Mesendoderm (in vitro differentiated cells): ENCODE results near the gene TMX1.

Source experiments
- DNase-seq: peaks from one replicate; pipeline ENCODE4 v3.0.0; 2013
- H2AK5ac ChIP-seq: 2 replicates; pipeline ENCODE4 v1.6.1; 2013; ENCODE audit warnings: low read length, inconsistent platforms
- H2BK120ac ChIP-seq: 2 replicates; pipeline ENCODE4 v1.6.1; 2013; ENCODE audit warnings: low read depth, mild to moderate bottlenecking, low read length, moderate library complexity, mixed read lengths
- H2BK15ac ChIP-seq: replicated peaks from 2 replicates; pipeline ENCODE4 v1.6.1; 2013; ENCODE audit warnings: low read depth, mild to moderate bottlenecking, moderate library complexity
- H2BK5ac ChIP-seq: 2 replicates; pipeline ENCODE4 v1.6.1; 2013; ENCODE audit warnings: low read length, inconsistent platforms
- H3K18ac ChIP-seq: 2 replicates; pipeline ENCODE4 v1.6.1; 2013; ENCODE audit warnings: mild to moderate bottlenecking, low read length, mixed read lengths
- H3K23ac ChIP-seq: one replicate; pipeline ENCODE4 v1.6.1; 2013; ENCODE audit warnings: low read length
- H3K27ac ChIP-seq: 2 replicates; pipeline ENCODE4 v1.5.1; 2013; ENCODE audit warnings: low read depth, mild to moderate bottlenecking, inconsistent platforms, low read length, moderate library complexity
- H3K27me3 ChIP-seq: 2 replicates; pipeline ENCODE4 v1.6.1; 2013; ENCODE audit warnings: low read length, control low read depth, mild to moderate bottlenecking, inconsistent platforms; ENCODE audit not compliant: insufficient read depth, poor library complexity
- H3K36me3 ChIP-seq: 2 replicates; pipeline ENCODE4 v1.6.1; 2013; ENCODE audit warnings: low read length, inconsistent platforms; ENCODE audit not compliant: control insufficient read depth, insufficient read depth
- H3K4ac ChIP-seq: one replicate; pipeline ENCODE4 v1.6.1; 2013; ENCODE audit warnings: low read depth, mild to moderate bottlenecking, low read length, moderate library complexity
- H3K4me1 ChIP-seq: 2 replicates; pipeline ENCODE4 v1.6.1; 2013; ENCODE audit warnings: low read depth, low read length, inconsistent platforms; ENCODE audit not compliant: control insufficient read depth
- H3K4me2 ChIP-seq: 2 replicates; pipeline ENCODE4 v1.6.1; 2013; ENCODE audit warnings: low read length
- H3K4me3 ChIP-seq: 2 replicates; pipeline ENCODE4 v1.5.1; 2013; ENCODE audit warnings: mild to moderate bottlenecking, low read length
- H3K56ac ChIP-seq: one replicate; pipeline ENCODE4 v1.6.1; 2013; ENCODE audit warnings: low read length
- H3K79me1 ChIP-seq: 2 replicates; pipeline ENCODE4 v1.6.1; 2013; ENCODE audit warnings: low read length, inconsistent platforms
- H3K79me2 ChIP-seq: 2 replicates; pipeline ENCODE4 v1.6.1; 2013; ENCODE audit warnings: mild to moderate bottlenecking, low read length; ENCODE audit not compliant: control insufficient read depth, insufficient read depth
- H3K9ac ChIP-seq: 2 replicates; pipeline ENCODE4 v1.6.1; 2013; ENCODE audit warnings: low read length, inconsistent platforms
- H4K5ac ChIP-seq: one replicate; pipeline ENCODE4 v1.6.1; 2013; ENCODE audit warnings: low read length
- H4K8ac ChIP-seq: one replicate; pipeline ENCODE4 v1.6.1; 2013; ENCODE audit warnings: low read depth, mild to moderate bottlenecking, control low read depth, low read length, moderate library complexity
- WGBS: extraction: QIAGEN DNeasy Blood & Tissue Kit; methylation state at CpG from one replicate; pipeline ENCODE4 v1.1.7; 2013; ENCODE audit warnings: low lambda C conversion rate, missing lambda C conversion rate; ENCODE audit not compliant: insufficient coverage; ENCODE audit errors: extremely low coverage; 5-methylcytosine and 5-hydroxymethylcytosine counted together

Gene TMX1

DNA sequence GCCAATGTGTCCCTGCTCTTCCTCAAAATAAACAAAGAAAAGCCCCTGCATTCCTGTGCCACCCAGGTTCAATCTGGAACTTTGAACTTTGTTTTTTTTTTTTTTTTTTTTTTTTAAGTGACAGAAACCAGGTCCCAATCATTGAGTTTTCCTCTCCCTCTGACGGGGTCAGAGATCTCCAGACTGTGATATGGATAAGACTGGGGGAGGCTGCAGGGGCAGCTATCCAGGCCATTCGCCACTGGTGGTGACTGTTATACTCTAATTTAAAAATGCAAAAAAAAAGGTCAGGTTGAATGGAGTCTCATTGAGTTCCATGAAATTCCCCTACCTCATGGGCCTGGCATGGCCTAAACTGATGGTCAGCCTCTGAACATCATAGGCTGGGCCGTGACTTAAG is 57.0 kb downstream of the TMX1 start:
- no peaks in the 10 kb centered on the region for H3K27me3 ChIP-seq
- H2BK120ac ChIP-seq: no peak overlapping the region
- no peak overlapping the region for H3K23ac ChIP-seq
- H4K8ac ChIP-seq: no peak overlapping the region
- no peak overlapping the region for H3K9ac ChIP-seq
- H3K4ac ChIP-seq: no peak overlapping the region
- no peak overlapping the region for H2BK5ac ChIP-seq
- no peak overlapping the region for H2BK15ac ChIP-seq
- DNase-seq: no peak
- H3K36me3 ChIP-seq: no peaks in the 10 kb centered on the region
- H3K27ac ChIP-seq: no peak overlapping the region
- no CpG with 5 or more reads among the region's 3 CpGs for WGBS
- H3K4me1 ChIP-seq: no peaks in the 10 kb centered on the region
- no peak overlapping the region for H4K5ac ChIP-seq
- no peak overlapping the region for H2AK5ac ChIP-seq
- H3K56ac ChIP-seq: no peak overlapping the region
- H3K4me3 ChIP-seq: no peak overlapping the region
- no peaks in the 10 kb centered on the region for H3K79me2 ChIP-seq
- H3K18ac ChIP-seq: no peak overlapping the region
- H3K79me1 ChIP-seq: no peaks in the 10 kb centered on the region
- no peak overlapping the region for H3K4me2 ChIP-seq

DNA sequence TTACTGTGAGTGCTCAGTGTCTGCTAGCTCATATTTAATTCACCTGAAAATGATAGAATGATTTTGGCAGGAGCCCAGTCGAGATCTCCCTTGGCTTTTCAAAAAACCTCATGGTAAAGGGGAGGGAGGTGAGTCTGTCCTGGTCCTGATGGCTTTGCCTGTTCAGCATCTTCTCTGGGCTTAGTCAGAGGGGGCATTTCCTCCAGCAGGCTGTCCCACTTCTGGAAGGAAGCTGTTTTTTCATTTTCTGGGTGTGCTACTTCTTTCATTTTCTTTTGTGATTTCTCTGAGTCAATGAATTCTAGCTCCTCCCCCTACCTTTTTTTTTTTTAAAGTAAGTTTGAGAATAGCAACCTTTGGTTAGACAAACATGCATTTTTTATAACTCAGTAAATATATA is 58.8 kb downstream of the TMX1 start:
- Histone ChIP-seq H3K56ac (no peak overlapping the region), H4K5ac (no peak overlapping the region), H3K79me2 (no peaks in the 10 kb centered on the region), H3K4ac (no peak overlapping the region), H2AK5ac (no peak overlapping the region), H2BK5ac (no peak overlapping the region), H3K18ac (no peak overlapping the region), H3K27ac (no peak overlapping the region), H3K9ac (no peak overlapping the region), H3K23ac (no peak overlapping the region), H3K4me2 (no peak overlapping the region), H2BK15ac (no peak overlapping the region), H3K4me1 (no peaks in the 10 kb centered on the region), H3K79me1 (no peaks in the 10 kb centered on the region), H2BK120ac (no peak overlapping the region), H3K36me3 (no peaks in the 10 kb centered on the region), H4K8ac (no peak overlapping the region), H3K4me3 (no peak overlapping the region), H3K27me3 (no peaks in the 10 kb centered on the region)
- no CpG with 5 or more reads among the region's 1 CpG for WGBS
- DNase-seq: no peak

GRCh38 chr14:51302295-51303030 is 62.4 kb downstream of the TMX1 start:
- Histone ChIP-seq H3K79me2 (no peaks in the 10 kb centered on the region), H3K23ac (no peak overlapping the region), H3K4me3 (no peak overlapping the region), H2BK5ac (no peak overlapping the region), H3K36me3 (no peaks in the 10 kb centered on the region), H3K4me1 (no peaks in the 10 kb centered on the region), H3K79me1 (no peaks in the 10 kb centered on the region), H3K27ac (no peak overlapping the region), H3K4ac (no peak overlapping the region), H3K4me2 (no peak overlapping the region), H2AK5ac (no peak overlapping the region), H3K9ac (no peak overlapping the region), H4K5ac (no peak overlapping the region), H3K18ac (no peak overlapping the region), H3K56ac (no peak overlapping the region), H2BK15ac (no peak overlapping the region), H4K8ac (no peak overlapping the region), H2BK120ac (no peak overlapping the region), H3K27me3 (no peaks in the 10 kb centered on the region)
- no CpG with 5 or more reads among the region's 3 CpGs for WGBS
- no peak for DNase-seq

GRCh38 chr14:51304438-51304837 is 64.4 kb downstream of the TMX1 start:
- H3K36me3 ChIP-seq: no peaks in the 10 kb centered on the region
- no peaks in the 10 kb centered on the region for H3K27me3 ChIP-seq
- no peak overlapping the region for H4K8ac ChIP-seq
- H2BK5ac ChIP-seq: no peak overlapping the region
- no CpG with 5 or more reads among the region's 5 CpGs for WGBS
- H3K4ac ChIP-seq: no peak overlapping the region
- DNase-seq: no peak
- no peaks in the 10 kb centered on the region for H3K79me1 ChIP-seq
- H2BK120ac ChIP-seq: no peak overlapping the region
- no peak overlapping the region for H3K56ac ChIP-seq
- no peak overlapping the region for H3K9ac ChIP-seq
- no peaks in the 10 kb centered on the region for H3K79me2 ChIP-seq
- no peak overlapping the region for H3K4me3 ChIP-seq
- H4K5ac ChIP-seq: no peak overlapping the region
- no peak overlapping the region for H3K23ac ChIP-seq
- no peak overlapping the region for H3K18ac ChIP-seq
- H3K4me1 ChIP-seq: no peaks in the 10 kb centered on the region
- H2BK15ac ChIP-seq: no peak overlapping the region
- no peak overlapping the region for H3K4me2 ChIP-seq
- H2AK5ac ChIP-seq: no peak overlapping the region
- H3K27ac ChIP-seq: no peak overlapping the region

GRCh38 chr14:51304941-51305340 is 64.9 kb downstream of the TMX1 start:
- H2BK15ac ChIP-seq: no peak overlapping the region
- no peaks in the 10 kb centered on the region for H3K79me1 ChIP-seq
- no CpG with 5 or more reads among the region's 4 CpGs for WGBS
- no peak overlapping the region for H2BK120ac ChIP-seq
- no peak overlapping the region for H3K18ac ChIP-seq
- no peak overlapping the region for H2AK5ac ChIP-seq
- no peak overlapping the region for H4K8ac ChIP-seq
- H3K4me1 ChIP-seq: no peaks in the 10 kb centered on the region
- H3K23ac ChIP-seq: no peak overlapping the region
- no peak for DNase-seq
- no peaks in the 10 kb centered on the region for H3K27me3 ChIP-seq
- no peaks in the 10 kb centered on the region for H3K36me3 ChIP-seq
- no peak overlapping the region for H3K56ac ChIP-seq
- H4K5ac ChIP-seq: no peak overlapping the region
- no peak overlapping the region for H3K4me2 ChIP-seq
- no peak overlapping the region for H3K9ac ChIP-seq
- H3K27ac ChIP-seq: no peak overlapping the region
- no peak overlapping the region for H3K4me3 ChIP-seq
- H3K79me2 ChIP-seq: no peaks in the 10 kb centered on the region
- H2BK5ac ChIP-seq: no peak overlapping the region
- no peak overlapping the region for H3K4ac ChIP-seq

GRCh38 chr14:51305751-51306150 is 65.7 kb downstream of the TMX1 start:
- Histone ChIP-seq H3K27me3 (no peaks in the 10 kb centered on the region), H4K5ac (no peak overlapping the region), H3K56ac (no peak overlapping the region), H3K79me1 (no peaks in the 10 kb centered on the region), H3K79me2 (no peaks in the 10 kb centered on the region), H3K4me3 (no peak overlapping the region), H3K4ac (no peak overlapping the region), H3K18ac (no peak overlapping the region), H2BK5ac (no peak overlapping the region), H3K23ac (no peak overlapping the region), H3K4me1 (no peaks in the 10 kb centered on the region), H3K4me2 (no peak overlapping the region), H3K36me3 (no peaks in the 10 kb centered on the region), H3K9ac (no peak overlapping the region), H3K27ac (no peak overlapping the region), H2BK15ac (no peak overlapping the region), H4K8ac (no peak overlapping the region), H2AK5ac (no peak overlapping the region), H2BK120ac (no peak overlapping the region)
- DNase-seq: no peak
- no CpG with 5 or more reads among the region's 1 CpG for WGBS
